ENCODE data around the gene ZNF544.

GRCh38 chr19:58275564-58275963 is 46.9 kb downstream of the ZNF544 start:
- TF ChIP-seq POLR2A (IDR thresholded peaks at IDR 0.05; ENCODE audit: low read depth, low read length) (no peak), POLR2AphosphoS5 (IDR thresholded peaks at IDR 0.05; ENCODE audit: low read depth, low read length) (no peak)

All from GM12892 (cell line).